ENCODE data around the gene GREB1L.

Gene GREB1L

DNA sequence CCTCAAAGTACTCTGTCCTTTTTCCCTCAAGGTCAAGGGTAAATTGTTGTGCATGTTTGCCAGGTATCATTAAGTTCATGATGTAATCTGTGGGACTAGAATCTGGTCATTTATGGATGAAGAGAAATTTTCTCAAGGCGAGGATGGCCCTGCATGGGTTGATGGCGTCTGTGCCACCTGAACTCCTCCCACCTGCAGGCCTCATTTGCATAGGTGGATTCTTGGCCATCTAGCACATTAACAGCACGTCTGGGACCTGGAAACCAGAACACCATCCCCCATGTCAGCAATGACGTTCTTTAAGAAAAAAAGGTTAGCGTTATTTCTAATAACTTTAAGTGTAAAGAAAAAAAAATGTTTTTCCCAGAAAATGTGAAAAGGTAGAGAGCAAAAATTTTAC, 212.7 kb downstream of the GREB1L start:
- TF ChIP-seq, protein P1, sequence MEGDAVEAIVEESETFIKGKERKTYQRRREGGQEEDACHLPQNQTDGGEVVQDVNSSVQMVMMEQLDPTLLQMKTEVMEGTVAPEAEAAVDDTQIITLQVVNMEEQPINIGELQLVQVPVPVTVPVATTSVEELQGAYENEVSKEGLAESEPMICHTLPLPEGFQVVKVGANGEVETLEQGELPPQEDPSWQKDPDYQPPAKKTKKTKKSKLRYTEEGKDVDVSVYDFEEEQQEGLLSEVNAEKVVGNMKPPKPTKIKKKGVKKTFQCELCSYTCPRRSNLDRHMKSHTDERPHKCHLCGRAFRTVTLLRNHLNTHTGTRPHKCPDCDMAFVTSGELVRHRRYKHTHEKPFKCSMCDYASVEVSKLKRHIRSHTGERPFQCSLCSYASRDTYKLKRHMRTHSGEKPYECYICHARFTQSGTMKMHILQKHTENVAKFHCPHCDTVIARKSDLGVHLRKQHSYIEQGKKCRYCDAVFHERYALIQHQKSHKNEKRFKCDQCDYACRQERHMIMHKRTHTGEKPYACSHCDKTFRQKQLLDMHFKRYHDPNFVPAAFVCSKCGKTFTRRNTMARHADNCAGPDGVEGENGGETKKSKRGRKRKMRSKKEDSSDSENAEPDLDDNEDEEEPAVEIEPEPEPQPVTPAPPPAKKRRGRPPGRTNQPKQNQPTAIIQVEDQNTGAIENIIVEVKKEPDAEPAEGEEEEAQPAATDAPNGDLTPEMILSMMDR (conservative IDR thresholded peaks at IDR 0.05; ENCODE audit: control insufficient read depth, insufficient read depth, low read depth, low read length), result no peak
- H3K4me3 ChIP-seq (ENCODE audit: control insufficient read depth, low read depth, low read length), result no peak overlapping the region

DNA sequence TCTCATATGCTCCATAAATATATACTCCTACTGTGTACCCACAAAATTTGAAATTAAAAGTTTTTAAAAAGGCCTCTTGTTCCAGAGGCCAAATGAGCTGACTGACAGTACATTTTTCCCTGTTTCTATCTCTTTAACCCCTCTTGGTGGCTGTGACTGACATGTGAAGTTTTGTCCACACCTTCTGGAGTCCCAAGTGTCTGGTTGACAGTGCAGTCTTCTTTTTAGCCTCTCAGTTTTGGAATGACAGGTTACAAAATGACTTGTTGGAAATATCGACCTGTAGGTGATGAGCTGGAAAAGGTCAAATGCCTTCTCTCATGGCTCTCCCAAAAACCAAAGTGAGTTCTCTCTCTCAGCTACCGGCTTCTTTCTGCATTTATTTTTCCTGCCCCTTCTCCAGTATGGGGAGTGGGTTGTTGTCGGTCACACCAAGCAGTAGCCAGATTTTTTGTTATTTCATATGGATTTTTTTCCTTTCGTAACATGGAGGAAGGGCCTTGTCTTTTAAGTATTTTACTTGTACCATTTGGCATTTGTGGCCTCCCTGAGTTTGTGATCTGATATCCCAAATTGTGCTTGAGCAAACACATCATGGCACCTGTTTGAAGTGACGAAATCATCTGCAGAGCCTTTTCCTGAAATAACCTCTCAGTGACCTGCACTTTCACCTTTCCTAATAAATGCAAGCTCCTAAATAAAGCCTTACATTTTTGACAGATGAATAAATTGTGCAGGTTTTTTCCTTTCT, 214.6 kb downstream of the GREB1L start:
- TF ChIP-seq, protein P1 (conservative IDR thresholded peaks at IDR 0.05; ENCODE audit: control insufficient read depth, insufficient read depth, low read depth, low read length), result no peak
- no peak for DNase-seq (ENCODE audit: low read depth)
- no peak overlapping the region for H3K4me3 ChIP-seq (ENCODE audit: control insufficient read depth, low read depth, low read length)

More for the DNA sequence above, 212.7 kb downstream of the GREB1L start:
- no peak for DNase-seq (ENCODE audit: low read depth)

DNA sequence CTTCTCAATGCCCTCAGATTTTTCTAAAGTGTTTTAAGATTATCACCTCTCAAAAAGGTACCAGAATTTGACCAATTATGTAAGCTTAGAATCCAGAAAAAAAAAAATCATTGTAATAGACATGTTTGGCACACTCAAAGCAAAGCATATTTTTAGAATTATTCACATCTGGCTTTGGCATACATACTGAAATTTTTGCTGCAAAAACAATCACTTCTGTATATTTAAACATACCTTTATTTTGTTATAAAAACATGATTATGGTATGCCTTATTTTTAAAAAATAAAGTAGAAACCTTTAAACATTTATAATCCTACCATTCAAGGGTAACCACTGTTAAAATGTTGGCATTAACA, 215.1 kb downstream of the GREB1L start:
- TF ChIP-seq, protein P1 (conservative IDR thresholded peaks at IDR 0.05; ENCODE audit: control insufficient read depth, insufficient read depth, low read depth, low read length), result no peak
- no peak for DNase-seq (ENCODE audit: low read depth)
- H3K4me3 ChIP-seq (ENCODE audit: control insufficient read depth, low read depth, low read length), result no peak overlapping the region

DNA sequence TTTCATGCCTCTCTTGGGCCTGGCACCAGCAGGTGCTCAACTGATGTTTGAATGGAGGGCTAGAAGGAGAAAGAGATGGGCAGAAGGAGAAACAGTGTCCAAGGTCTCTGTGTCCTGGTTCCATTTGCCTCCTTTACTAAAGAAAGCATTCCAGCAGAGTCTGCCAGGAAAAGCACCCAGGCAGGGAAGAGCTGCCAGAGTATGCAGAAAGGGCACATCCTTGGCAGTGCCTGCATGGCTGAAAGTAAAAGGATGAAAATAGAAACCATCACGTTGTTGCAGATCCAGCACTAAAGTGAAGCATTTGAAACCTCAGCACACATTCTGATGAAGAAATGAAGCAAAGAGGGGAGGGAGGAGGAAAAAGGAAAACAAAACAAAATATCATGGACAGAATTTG, 216.3 kb downstream of the GREB1L start:
- DNase-seq (ENCODE audit: low read depth), result no peak
- TF ChIP-seq, protein P1 (conservative IDR thresholded peaks at IDR 0.05; ENCODE audit: control insufficient read depth, insufficient read depth, low read depth, low read length), result no peak
- no peak overlapping the region for H3K4me3 ChIP-seq (ENCODE audit: control insufficient read depth, low read depth, low read length)

DNA sequence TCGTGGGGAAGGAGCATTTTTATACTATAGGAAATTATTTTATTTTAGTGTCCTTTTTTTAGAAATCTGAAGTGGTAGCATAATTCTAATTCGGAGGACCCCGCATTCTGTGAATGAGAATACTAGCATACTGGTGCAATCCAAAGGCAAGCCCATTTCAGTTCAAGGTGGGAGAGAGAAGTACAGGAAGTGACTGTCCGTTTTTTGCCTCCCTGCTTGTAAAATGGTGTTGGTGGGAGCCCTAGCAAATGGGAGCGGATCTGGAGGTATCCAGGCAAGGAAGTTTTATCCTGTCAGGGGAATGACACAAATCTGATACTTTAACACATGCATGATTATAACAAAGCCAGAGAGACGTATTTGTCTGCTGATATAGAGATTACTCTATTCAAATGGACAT, 216.8 kb downstream of the GREB1L start:
- no peak for DNase-seq (ENCODE audit: low read depth)
- TF ChIP-seq, protein P1 (conservative IDR thresholded peaks at IDR 0.05; ENCODE audit: control insufficient read depth, insufficient read depth, low read depth, low read length), result no peak
- H3K4me3 ChIP-seq (ENCODE audit: control insufficient read depth, low read depth, low read length), result no peak overlapping the region

DNA sequence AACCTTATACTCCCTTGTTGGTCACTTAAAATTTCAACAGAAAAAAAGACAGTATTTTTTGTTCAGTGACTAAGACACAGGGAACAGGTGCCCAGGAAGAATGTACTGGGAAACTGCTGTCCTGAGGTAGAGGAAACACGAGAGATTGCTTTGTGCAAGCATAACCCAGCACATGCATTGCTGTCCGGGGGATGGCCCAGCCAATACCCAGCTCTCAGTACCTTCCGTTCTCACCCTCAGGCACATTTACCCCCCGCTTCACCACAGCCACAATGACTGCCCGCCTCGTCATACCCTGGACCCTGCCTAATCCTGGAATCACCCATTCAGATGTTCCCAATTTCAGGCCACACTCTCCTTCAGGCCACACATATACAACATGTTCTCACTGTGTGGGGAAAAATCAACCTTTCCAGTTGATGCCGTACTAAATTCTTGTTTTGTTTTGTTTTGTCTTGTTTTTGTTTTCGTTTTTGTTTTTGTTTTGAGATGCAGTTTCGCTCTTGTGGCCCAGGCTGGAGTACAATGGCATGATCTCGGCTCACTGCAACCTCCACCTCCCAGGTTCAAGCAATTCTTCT, 217.8 kb downstream of the GREB1L start:
- no peak for DNase-seq (ENCODE audit: low read depth)
- TF ChIP-seq, protein P1 (conservative IDR thresholded peaks at IDR 0.05; ENCODE audit: control insufficient read depth, insufficient read depth, low read depth, low read length), result no peak
- no peak overlapping the region for H3K4me3 ChIP-seq (ENCODE audit: control insufficient read depth, low read depth, low read length)
